Activated CD4-positive, alpha-beta T cell treated with anti-CD3 and anti-CD28 coated beads, Interleukin-2, Interleukin-6, amounts not matched to agents 100 ng/mL and 50 ng/mL, durations not matched to agents 16 hours and 8 hours (primary cell): ENCODE measurements around the gene FASLG.
A peak's percentile ranks its signal among the peaks of the same experiment; 100 is the strongest.
"Not testable (repeated sequence)": the region's sequence is repeated elsewhere in the genome, so short reads cannot be mapped to it uniquely, and the experiment has no call there.

ENCODE experiments used
- DNase-seq: peaks from one replicate; pipeline ENCODE4 v3.0.0-alpha.2; 2020

The FASLG gene

GRCh38 chr1:172658871-172659453 is at the start of gene FASLG:
TSS of gene FASLG (plus strand) at chr1:172659103. CDS start at chr1:172659202, 99 bp downstream.
- DNase-seq, result peak; percentile 80

- DNase-seq, result peak; percentile 38
Observed at GRCh38 chr1:172609528-172609927, 49.4 kb upstream of the FASLG start.

DNA sequence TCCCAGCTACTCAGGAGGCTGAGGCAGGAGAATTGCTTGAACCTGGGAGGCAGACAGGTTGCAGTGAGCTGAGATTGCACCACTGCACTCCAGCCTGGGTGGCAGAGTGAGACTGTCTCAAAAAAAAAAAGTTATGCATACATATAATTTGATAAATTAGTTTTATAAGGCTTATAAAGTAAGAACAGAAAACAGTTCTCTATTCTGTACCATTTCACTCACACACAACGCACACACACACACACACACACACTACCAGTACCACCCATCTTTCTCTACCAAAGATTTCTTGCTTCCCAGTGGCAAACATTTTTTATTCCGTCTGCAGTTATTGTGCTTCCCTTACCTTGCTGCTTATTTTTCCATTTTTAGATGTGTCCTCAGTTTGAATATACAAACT is 46.4 kb upstream of the FASLG start:
- no peak for DNase-seq

DNA sequence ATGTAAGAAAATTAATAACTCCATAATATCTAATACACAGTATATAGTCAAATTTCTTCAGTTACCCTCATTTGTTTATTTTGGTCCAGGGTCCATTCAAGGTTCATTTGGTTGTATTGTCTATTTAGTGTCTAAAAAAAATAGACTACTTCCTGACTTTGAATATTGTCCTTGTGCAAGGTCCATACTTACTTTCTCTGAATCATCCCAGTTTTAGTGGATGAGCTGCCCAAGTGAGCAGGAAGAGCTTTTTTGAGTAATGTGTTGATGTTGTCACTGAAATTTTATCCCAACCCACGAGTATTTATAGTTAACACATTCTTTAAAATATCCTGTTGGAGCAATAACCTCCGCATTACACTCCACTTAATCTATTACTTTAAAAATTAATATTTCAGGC is 45.6 kb upstream of the FASLG start:
- no peak for DNase-seq

DNA sequence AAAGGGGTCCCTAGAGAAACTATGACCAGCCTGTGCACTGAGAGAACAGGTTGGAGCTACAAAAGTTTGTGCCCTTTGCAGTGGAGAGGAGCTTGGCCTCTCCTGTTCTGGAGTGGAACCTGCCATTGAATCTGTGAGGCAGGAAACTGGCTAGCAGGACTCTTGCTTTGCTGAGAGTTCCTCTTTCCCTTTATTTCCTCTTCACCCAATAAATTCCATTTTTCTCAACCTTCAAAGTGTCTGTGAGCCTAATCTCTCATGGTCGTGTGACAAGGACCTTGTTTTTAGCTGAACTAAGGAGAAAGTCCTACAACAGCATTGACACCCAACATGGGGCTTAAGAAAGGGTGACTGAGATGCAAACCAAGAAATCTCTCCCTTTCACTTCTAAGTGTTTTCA is 42.7 kb upstream of the FASLG start:
- no peak for DNase-seq

DNA sequence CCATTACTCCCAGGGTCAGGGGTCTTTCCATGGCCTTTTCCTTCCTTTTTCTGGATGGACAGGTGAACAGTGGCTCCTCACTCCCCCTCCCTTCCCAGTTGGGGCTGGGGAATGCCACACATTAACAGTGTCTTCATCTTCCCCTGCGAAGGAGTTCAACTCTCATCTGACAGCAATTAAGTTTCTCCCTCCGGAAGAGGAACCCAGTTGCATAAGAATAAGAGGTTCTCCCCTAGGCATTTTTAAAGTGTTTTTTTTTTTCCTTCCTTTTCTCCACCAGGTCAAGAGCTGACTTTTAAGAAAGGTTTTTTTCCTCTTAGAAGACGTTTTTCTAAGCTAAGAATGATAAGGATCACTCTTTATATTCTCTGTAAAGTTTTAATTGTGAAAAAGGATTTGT is 42.3 kb upstream of the FASLG start:
- no peak for DNase-seq

GRCh38 chr1:172620603-172621002 is 38.3 kb upstream of the FASLG start:
- DNase-seq, result not testable (repeated sequence)

GRCh38 chr1:172622541-172622940 is 36.4 kb upstream of the FASLG start:
- no peak for DNase-seq

DNA sequence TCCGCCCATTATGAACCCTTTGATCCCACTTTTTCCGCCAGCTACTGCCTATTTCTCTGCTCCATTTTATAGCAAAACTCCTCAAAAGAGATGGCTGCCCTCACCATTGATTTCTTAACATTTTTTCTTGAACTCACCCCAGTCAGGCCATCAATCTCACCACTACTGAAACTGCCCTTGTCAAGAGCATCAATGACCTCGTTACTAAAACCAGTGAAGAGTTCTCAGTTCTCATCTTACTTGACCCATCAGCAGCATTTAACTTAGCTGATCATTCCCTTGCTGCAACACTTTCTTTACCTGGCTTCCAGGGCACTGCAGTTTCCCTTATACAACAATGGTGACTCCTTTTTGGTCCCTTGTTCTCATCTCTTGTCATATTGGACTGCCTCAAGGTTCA is 35.2 kb upstream of the FASLG start:
- DNase-seq, result no peak

DNA sequence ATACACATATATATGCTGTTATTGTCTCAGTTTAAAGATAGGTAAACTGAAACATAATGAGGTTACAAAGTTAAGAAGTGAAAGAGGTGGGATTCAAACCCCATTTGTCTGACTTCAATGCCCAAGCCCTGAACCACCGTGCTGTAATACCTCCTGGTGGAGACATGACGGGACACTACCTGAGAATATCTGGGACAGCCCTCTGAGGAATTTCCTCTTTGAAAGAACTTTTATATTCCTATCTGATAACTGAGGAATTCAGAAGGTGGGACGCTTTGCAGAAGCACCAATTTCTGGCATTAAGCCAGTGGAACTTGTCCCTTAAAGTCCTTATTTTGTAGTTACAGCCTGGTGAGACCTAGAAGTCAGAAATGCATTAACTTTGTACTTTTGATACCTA is 32.1 kb upstream of the FASLG start:
- DNase-seq, result no peak

- no peak for DNase-seq
Observed at GRCh38 chr1:172627702-172628101, 31.2 kb upstream of the FASLG start.

GRCh38 chr1:172628401-172628800 is 30.5 kb upstream of the FASLG start:
- DNase-seq, result no peak

DNA sequence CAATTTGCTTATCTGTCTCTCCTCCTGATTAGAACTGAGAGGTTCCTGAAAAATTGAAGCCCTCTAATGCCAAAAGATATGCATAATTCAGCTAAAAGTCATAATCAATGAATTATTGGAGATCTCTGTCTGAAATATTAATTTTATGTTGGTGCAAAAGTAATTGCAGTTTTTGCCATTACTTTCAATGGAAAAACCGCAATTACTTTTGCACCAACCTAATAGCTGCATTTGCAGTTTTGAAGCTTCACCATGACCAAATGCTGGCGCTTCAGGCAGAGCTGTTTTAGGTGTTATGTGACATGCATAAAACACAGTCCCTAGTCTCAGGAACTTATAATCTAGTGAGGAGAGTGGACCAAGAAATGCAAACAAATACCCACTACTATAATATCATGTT is 29.7 kb upstream of the FASLG start:
- DNase-seq, result no peak

DNA sequence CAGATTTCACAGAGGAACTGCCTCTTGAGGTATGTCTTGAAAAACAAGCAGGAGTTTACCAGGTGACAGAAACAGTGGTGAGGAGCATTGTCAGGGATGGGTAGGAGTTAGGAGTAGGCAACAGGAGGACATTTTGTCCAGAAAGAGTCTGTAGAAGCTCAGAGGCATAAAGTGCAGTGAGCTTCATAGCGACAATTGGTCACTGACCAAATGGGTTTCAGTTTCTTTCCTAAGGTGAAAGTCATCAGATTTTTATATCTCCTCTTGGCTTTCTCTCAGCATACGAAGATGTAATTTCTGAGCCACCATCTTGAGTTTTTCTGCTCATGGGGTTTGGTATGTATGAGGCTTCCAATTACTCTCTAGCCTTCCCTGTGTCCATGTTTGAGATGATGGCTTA is 29.3 kb upstream of the FASLG start:
- DNase-seq, result no peak

GRCh38 chr1:172630056-172630818 is 28.7 kb upstream of the FASLG start:
- DNase-seq, result no peak

DNA sequence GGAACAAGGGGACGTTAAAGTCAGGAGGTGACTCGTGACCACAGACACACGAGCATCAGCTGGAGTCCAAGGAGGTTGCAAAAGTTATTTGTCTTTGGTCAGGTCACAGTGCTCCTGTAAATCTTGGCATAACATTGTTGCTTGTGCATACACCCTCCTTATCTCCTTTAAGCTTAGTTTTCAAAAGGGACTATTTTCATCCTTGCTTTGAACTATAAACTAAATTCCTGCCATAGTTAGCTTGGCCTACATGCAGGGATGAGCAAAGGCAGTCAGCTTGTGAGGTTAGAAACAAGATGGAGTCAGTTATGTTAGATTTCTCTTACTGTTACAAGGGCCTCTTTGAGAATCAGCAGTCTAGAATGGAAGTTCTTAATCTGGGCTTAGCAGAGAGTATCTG is 28.0 kb upstream of the FASLG start:
- DNase-seq, result no peak

DNA sequence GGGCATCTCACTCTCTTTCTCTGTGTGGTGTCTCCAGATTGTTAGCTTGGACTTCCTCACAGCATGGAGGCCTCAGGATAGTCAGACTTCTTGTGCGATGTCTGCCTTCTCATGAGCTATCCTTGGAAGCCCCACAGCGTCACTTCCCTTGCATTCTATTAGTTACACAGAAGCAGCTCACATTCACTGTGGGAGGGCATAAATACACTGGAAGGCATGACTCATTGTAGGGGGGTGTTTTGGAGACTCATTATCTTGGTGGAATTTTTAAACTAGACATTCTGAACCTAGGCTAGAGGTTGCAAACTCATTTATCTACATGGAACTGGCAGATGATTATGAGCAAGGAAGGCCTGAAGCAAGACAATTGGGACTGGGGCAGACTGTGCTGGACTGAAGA is 21.4 kb upstream of the FASLG start:
- DNase-seq, result peak; percentile 20

- DNase-seq, result peak; percentile 39
Observed at GRCh38 chr1:172638249-172638648, 20.7 kb upstream of the FASLG start.

DNA sequence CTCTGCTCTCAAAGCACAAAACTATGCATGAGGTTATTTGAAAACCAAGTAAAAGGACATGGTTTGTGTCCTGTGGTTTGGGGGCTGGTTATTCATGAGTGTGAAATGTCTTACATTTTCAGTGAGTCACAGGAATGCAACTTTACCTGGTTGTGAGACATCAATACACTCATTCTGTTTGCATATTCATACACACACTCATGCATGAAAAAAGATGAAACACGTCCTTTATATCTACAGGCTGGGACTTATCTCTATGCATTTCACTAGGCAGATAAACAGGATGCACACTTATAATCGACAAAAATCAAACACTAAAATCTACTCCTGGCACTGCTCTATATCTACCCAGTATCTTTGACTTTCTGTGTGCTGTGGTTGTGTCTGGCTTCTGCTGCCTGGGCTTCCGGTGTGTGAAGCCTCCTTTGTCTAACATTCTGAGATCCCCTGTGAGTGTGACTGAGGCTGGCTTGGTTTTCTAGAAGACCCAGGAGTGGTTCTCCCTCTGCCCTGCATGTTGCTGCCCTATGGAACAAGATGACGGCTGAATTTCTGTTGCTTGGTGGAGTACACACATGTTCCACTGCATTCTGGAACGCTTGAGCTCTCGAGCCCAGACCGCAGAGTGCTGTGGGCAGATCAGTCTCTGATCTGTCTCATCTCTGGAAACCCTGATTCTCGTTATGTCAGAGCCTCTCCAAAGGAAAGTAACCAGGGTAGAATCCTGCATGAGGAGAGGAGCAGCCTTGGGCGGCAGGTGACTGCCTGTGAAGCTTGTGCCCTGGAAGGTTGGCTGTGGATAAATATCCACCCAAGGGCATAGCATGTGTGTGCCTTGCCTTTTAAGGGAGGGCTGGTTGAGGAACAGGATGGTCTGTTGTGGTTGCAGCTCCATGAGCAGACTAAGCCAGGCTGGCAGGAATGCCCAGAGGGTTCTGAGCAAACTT is 19.7 kb upstream of the FASLG start:
- DNase-seq, result peak; percentile 95

GRCh38 chr1:172640111-172640510 is 18.8 kb upstream of the FASLG start:
- DNase-seq, result no peak

- no peak for DNase-seq
Observed at GRCh38 chr1:172641492-172641891, 17.4 kb upstream of the FASLG start.

DNA sequence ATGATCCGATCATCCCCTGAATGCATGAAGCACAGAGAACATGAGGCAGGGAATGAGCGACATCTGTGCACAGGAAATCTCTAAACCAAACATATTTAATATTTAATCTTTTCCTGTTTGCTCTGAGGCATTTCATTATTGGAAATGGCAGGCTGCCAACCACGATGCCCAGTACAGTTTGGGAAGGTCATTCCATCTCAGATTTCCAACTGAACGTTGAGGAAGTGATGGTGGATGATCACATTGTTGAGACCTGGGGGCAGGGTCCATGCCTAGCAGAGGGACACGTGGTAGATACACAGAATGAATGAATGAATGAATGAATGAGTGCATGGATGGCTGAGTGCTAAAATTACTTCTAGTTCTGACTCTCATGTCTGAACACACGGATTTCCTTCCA is 15.9 kb upstream of the FASLG start:
- DNase-seq, result no peak

GRCh38 chr1:172646653-172647052 is 12.2 kb upstream of the FASLG start:
- no peak for DNase-seq

- DNase-seq, result peak; percentile 47
Observed at GRCh38 chr1:172647110-172647564, 11.8 kb upstream of the FASLG start.
